OCI-LY3 (cell line): ENCODE measurements around the gene DDX39A.

Experiments
- CTCF ChIP-seq: fragments of 200-600, 300-600 bp; sonication (generic); IDR thresholded peaks from 2 replicates; pipeline ENCODE4 v1.5.1; 2014; ENCODE audit warnings: antibody characterized with exemption, low read length, low read depth
- EZH2phosphoT487 ChIP-seq: fragments of 200-600 bp; shearing (Covaris generic); IDR thresholded peaks from 2 replicates; pipeline ENCODE4 v1.6.1; 2018; ENCODE audit warnings: antibody characterized with exemption, mixed run types, low read depth

- TF ChIP-seq CTCF (no peak), EZH2phosphoT487 (no peak)
These were observed 49.6 kb downstream of the DDX39A start for GRCh38 chr19:14369399-14370168.
